Hepatocyte (in vitro differentiated cells): ENCODE results near the gene XRCC4.

Experiments used
- CTCF ChIP-seq: fragments of 200-600 bp; sonication (generic); IDR thresholded peaks from 2 replicates; pipeline ENCODE4 v1.5.1; 2016; ENCODE audit warnings: antibody characterized with exemption, mild to moderate bottlenecking; ENCODE audit not compliant: poor library complexity
- EZH2 ChIP-seq: fragments of 200-600 bp; sonication (generic); IDR thresholded peaks from 2 replicates; pipeline ENCODE4 v1.6.1; 2016; ENCODE audit warnings: antibody characterized with exemption, mild to moderate bottlenecking, borderline replicate concordance
- EZH2phosphoT487 ChIP-seq: fragments of 200-600 bp; sonication (generic); IDR thresholded peaks from one replicate; pipeline ENCODE4 v1.6.1; 2018; ENCODE audit warnings: antibody characterized with exemption, mild to moderate bottlenecking, low read depth, moderate library complexity; ENCODE audit not compliant: unreplicated experiment, severe bottlenecking

- no peak for TF ChIP-seq CTCF
- TF ChIP-seq EZH2: no peak
- TF ChIP-seq EZH2phosphoT487: no peak
Observed at GRCh38 chr5:83219495-83219894, 142.1 kb downstream of the XRCC4 start.
